HG03521 (cell line): ENCODE measurements around the gene SMPD4.
"Not testable (repeated sequence)": the region's sequence is repeated elsewhere in the genome, so short reads cannot be mapped to it uniquely, and the experiment has no call there.

Experiments used
- ATAC-seq: cut with Tn5 transposase; IDR thresholded peaks from one replicate; pipeline ENCODE4 v1.9.1; 2021; ENCODE audit warnings: mild to moderate bottlenecking, moderate library complexity; ENCODE audit not compliant: unreplicated experiment

The SMPD4 gene, protein sequence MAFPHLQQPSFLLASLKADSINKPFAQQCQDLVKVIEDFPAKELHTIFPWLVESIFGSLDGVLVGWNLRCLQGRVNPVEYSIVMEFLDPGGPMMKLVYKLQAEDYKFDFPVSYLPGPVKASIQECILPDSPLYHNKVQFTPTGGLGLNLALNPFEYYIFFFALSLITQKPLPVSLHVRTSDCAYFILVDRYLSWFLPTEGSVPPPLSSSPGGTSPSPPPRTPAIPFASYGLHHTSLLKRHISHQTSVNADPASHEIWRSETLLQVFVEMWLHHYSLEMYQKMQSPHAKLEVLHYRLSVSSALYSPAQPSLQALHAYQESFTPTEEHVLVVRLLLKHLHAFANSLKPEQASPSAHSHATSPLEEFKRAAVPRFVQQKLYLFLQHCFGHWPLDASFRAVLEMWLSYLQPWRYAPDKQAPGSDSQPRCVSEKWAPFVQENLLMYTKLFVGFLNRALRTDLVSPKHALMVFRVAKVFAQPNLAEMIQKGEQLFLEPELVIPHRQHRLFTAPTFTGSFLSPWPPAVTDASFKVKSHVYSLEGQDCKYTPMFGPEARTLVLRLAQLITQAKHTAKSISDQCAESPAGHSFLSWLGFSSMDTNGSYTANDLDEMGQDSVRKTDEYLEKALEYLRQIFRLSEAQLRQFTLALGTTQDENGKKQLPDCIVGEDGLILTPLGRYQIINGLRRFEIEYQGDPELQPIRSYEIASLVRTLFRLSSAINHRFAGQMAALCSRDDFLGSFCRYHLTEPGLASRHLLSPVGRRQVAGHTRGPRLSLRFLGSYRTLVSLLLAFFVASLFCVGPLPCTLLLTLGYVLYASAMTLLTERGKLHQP

DNA sequence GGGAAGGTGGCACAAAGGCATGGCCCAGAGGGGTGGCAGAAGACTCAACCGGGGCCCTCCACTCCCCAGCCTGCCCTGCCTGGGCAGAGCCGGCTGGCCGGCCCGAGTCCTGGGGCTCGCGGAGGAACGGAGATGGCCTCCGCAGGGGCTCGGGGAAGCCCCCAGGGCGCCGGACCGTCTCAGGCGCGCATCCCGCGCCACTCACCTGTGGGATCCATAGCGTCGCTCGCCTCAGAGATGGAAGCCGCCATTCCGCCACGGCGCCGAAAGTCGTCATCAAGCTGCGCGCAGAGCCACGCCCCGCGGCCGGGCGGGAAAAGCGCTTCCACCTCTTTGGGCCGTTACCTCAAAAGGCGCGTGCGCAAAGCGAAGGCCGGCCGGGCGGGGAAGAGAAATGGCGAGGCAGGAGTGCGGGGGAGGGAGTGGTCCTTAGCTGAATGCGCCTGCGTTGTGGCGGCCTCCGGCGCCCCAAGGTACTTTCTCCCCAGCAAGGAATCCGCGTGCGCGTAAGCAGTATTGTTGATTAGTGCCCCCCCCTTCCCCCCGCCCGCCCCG, at the start of gene SMPD4:
SMPD4 (minus strand) TSS at position 278 of the 555 bp plus-strand sequence. CDS start 5,010 bp downstream, outside the sequence.
- peak; percentile 51 for ATAC-seq

DNA sequence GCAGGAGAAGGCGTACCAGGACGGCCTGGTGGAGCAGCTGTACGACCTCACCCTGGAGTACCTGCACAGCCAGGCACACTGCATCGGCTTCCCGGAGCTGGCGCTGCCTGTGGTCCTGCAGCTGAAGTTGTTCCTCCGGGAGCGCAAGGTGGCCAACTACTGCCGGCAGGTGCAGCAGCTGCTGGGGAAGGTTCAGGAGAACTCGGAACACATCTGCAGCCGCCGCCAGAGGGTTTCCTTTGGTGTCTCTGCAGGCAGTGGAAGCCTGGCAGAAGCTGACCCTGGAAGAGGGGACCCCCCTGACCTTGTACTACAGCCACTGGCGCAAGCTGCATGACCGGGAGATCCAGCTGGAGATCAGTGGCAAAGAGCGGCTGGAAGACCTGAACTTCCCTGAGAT, 49.5 kb upstream of the SMPD4 start:
- not testable (repeated sequence) for ATAC-seq

DNA sequence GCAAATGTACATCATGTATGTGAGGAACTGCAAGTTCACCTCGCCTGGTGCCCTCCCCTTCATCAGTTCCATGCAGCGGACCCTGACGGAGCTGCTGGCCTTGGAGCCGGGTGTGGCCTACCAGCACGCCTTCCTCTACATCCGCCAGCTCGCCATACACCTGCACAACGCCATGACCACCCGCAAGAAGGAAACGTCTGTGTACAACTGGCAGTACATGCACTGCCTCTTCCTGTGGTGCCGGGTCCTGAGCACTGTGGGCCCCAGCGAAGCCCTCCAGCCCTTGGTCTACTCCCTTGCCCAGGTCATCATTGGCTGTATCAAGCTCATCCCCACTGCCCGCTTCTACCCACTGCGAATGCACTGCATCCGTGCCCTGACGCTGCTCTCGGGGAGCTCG, 49.0 kb upstream of the SMPD4 start:
- ATAC-seq: not testable (repeated sequence)

DNA sequence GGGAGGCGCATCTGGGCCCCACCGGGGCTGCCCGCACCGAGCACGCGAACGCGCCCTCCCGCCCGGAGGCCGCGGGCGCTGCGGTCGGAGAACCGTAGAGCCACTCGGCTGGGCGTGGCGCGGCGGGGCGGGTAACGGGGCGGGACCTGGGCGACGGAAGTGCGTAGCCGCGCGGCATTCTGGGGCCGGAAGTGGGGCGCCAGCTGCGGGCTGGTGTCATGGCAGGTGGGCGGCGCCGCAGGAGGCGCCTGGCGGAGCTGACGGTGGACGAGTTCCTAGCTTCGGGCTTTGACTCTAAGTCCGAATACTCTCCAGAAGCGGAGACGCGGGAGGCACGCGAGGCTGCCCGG, 47.7 kb upstream of the SMPD4 start:
- not testable (repeated sequence) for ATAC-seq

DNA sequence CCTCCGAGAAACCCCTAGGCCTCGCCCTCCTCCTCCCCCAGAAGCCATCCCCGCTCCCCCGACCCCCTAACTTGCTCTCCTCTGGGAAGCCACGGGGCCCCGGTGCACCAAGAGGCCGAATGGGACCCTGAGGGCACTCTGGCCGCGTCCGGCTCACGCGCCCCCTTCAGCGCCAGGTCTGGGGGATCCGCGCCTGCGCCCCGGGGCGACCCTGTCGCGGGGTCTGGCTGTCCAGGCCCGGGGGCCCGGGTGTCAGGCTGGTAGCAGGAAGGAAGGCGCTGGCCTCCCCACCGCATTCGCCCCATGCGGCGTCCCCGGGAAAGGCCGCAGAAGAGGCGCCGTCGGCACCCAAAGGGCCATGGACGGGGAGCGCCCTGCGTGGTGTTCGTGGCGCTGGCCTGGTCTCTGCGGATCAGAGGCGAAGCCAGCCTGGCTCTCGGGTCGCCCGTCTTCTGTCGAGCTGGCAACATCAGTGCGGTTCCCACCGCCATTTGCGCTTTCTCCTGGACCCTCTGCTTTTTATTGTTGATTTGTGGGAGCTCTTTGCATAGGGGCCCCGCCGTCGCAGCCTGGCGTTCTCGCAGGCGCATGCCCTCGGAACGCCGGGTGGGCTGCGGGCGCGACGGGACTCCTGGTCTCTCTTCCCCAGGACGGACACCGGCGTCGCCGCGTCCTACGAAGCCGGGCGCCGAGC, 47.2 kb upstream of the SMPD4 start:
- not testable (repeated sequence) for ATAC-seq

DNA sequence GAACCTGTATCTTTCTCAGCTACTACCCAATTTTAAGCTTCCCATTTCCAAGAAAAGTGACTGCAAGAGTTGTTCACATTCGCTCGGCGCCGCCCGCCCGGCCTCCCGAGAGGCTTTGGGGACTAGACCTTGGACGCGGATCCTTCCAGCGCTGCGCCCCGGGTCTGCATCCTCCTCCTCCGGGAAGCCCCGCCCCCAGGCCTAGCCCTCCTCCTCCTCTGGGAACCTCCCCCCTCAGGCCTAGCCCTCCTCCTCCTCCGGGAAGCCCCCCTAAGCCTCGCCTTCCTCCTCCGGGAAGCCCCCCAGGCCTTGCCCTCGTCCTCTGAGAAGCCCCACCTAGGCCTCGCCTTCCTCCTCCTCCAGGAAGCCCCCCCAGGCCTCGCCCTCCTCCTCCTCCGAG, 46.6 kb upstream of the SMPD4 start:
- ATAC-seq: not testable (repeated sequence)

DNA sequence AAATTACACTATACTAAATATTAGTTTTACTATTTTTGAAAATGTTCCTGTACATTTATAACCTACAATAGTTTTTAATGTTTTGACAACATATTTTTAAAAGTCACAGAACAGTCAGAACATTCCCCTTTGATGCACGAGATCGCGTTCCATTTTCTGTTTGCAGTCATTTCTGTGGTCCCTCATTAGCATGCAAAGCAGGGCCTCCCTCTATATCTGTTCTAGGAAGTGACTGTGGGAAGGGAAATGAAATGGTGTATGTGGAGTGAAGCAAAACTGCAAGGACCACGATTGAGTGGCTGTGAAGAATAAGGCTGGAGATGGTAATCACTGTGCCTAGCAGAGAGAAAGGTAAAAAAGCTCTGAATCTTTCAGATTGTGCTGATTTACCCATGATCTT, 41.1 kb upstream of the SMPD4 start:
- ATAC-seq: not testable (repeated sequence)

DNA sequence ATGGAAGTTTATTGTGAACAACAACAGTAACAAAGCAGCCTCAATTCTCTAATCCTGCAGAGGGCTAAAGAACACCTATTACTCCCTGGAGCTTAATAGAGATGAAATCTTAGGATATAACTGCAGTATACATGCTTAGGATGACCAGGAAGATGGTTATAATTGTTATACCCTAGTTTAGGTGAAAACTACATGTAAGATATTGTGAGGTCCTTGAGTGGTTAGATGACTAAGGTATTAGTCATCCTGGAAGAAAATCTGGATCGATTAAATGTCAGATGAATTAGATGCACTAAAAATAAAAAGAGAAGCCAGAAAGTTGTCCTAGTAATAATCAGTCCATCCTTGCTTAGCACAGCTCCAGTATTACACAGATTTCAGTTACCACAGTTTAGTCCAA, 39.1 kb upstream of the SMPD4 start:
- not testable (repeated sequence) for ATAC-seq

DNA sequence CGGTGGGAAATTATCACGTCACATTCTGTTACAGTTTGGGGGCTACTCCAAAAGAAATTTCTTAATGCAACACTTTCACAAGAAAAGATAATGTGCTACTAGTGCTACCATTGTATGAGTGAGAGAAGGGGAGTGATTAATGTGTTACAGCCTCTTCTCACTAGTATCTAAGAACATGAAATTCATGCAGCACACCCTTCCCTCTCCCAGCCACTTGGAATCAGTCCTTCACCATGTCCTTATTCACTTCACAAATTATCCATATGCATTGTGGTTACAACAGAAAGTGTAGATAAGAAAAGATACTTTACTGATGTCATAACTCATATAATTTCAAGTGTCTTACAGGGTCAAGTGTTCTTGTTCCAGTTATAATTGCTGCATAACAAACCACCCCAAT, 37.7 kb upstream of the SMPD4 start:
- ATAC-seq: not testable (repeated sequence)

DNA sequence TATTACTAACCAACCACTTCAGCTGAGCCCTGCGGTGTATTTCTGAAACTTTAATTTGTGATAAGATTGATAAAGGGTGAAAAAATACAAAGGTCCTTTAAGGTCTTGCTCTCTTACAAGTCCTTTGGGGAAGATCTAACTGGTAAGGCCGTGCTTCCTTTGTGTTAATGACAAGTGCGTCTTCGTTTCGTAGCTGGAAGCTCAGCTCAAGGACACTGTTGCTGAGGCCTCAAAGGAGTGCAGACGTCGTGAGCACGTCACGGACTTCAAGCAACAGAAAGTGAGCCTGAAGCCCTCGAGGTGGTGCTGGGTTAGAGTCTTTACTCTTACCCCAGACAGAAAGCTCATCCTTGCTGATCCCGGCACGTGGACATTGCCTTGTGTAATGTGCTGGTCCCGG, 25.6 kb upstream of the SMPD4 start:
- not testable (repeated sequence) for ATAC-seq

DNA sequence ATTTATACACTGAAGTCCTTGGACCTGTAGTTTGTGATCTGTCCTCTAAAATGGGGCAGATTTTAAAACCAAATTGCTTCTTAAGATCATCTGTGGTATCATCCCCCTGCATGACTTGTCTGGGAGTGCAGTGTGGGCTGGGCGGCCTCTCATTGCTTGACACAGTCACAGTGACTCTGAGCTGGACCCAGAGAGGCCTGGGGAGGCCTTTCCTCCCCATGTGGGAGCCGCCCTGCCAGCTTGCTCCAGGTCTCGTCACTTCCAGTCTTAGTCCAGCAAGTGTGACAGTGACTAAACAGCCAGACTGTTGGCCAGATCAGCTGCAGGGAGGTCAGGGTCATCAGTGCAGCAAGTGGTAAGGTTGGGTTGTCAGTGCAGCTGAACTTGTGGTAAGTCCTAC, 21.7 kb upstream of the SMPD4 start:
- not testable (repeated sequence) for ATAC-seq

DNA sequence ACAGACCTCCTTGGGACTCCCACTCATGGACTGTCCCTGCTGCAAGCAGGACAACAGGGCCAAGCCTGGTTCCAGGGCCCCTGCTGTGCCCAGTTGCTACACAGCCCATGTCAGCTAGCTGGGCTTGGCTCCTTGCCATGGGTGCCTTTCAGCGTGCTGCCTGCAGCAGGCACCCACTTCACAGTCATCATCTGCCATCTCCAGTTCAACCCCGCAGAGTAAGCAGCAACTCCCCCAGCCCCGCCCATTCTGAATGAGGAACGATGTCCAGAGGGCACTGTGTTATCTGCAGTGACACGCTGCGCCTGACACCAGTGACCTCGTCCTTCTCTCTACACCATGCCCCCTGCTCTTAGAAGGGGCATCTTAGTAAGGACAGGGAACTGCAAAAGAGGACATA, 21.1 kb upstream of the SMPD4 start:
- not testable (repeated sequence) for ATAC-seq

DNA sequence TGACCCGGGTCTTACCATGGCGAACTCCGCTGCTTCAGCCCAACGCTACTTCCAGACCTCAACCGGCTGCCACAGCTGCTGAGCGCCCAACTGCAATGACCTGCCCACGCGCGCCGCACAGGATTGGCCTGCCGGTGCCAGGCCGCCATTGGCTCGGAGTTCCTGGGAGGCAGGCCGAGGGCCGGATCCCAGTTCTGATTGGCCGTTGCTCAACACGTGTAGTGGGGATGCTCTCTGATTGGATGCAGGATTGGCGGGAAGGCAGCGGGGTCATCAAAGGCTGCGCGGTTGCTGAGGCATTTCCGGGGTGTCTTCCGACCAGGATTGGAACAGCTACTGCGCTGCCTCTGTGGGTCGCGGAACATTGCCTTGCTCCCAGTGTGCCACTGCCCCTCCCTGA, 16.9 kb upstream of the SMPD4 start, which contains the start of gene TUBA3E:
TUBA3E (minus strand) TSS at position 97 of the 400 bp plus-strand sequence; CDS start at position 18, 79 bp downstream.
- no peak for ATAC-seq

DNA sequence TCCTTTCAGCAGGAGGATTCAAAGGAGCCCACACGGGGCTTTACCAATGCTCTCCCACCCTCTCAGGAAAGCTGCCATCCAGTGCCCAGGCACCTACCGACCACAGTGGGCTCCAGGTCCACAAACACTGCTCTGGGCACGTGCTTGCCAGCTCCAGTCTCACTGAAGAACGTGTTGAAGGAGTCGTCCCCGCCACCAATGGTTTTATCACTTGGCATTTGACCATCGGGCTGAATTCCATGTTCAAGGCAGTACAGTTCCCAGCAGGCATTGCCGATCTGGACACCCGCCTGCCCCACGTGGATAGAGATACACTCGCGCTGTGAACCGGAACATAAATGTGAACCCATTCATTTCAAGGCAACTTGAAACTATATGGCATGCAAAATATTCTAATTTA, 14.7 kb upstream of the SMPD4 start:
- ATAC-seq: not testable (repeated sequence)

DNA sequence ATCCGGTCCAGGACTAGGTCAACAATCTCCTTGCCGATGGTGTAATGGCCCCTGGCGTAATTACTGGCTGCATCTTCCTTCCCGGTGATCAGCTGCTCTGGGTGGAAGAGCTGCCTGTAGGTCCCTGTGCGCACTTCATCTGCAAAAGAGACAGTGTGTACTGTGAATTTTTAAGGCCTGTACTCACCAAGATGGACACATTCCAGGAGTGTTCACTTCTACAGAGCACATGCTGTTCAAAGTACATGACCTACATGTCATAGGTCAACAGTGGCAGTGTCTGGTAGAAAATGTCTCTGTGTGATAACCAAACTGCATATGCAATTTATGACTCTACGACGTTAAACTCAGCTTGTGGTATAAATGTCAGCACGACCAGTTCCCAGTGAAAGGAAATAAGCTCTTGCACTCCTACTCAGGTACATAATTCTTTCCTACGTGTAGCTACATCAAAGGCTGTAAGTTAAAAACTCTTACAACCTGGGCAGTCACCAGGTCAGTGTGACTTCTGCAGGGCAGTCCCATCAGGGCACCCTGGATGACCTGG, 13.8 kb upstream of the SMPD4 start:
- not testable (repeated sequence) for ATAC-seq

DNA sequence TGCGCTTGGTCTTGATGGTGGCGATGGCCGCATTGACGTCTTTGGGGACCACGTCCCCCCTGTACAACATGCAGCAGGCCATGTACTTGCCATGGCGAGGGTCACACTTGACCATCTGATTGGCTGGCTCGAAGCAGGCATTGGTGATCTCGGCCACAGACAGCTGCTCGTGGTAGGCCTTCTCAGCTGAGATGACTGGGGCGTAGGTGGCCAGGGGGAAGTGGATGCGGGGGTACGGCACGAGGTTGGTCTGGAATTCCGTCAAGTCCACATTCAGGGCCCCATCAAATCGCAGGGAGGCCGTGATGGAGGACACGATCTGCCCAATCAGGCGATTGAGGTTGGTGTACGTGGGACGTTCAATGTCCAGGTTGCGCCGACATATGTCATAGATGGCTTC, 12.4 kb upstream of the SMPD4 start:
- not testable (repeated sequence) for ATAC-seq

DNA sequence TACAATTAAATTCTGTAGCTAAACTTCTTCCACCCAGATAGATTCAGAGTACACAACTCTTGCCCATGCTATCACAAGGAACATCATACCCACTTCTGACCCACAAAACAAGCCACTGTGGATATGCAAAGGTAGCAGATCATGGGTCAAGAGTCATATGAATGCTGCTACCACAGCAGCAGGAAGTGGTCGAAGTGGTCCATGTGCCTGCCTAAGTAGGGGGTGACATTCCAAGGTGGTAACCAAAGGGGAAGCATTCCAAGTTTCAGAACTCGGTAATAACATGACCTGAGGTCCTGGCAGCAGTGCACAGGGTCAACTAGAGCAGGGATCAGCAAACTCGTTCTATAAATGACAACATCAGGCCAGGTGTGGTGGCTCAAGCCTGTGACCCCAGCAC, 11.0 kb upstream of the SMPD4 start:
- ATAC-seq: not testable (repeated sequence)

DNA sequence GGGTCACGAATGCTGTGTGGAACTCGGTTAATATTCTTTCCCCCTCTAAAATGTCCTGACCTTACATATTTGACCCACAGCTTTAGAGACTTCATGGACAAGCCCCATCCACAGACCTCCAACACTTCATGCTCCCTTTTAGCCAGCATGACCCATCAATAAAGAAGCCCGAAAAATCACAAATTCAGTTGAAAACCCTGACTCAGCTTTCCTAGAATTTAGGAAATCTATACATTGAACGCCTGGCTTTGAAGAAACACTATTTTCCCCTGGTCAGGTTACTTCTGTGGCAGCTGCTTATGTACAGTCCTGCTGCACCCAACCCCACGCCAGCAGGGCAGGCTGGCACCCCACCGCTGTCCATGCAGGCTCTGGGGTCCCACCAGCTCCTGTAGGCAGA, 9.9 kb upstream of the SMPD4 start:
- not testable (repeated sequence) for ATAC-seq

DNA sequence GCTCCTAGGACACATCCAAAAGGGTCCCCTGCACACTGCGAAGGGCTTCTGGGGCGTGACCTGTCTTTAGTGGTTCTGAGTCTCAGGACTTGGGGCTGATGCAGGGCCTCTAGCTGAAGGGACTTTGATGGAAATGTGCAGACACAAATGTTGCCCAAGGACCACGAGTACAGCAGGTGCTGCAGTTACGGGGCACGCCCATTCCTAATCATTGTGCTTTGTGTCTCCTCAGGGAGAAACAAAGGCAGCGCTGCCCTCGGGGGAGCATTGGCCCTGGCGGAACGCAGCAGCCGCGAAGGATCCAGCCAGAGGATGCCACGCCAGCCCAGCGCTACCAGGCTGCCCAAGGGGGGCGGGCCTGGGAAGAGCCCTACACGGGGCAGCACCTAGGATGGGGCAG, 8.8 kb upstream of the SMPD4 start:
- ATAC-seq: no peak

DNA sequence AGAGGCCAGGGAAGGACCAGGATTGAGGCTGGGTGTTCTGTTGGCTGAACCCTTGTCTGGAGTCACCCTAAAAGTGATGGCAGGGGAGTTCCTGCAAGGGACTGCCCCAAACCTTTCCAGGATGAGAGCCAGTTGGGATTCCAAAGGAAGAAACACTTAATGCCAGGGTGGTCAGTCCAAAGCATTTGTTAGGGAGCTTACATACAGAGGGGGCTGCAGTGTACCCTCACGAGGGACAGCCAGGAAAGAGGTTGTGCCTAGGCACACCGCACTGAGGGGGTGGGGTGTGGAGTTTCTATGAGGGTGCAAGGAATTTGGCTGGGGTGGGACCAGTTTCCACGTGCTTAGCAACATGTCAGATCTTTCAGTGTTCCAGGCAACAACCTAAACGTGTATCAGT, 7.6 kb upstream of the SMPD4 start:
- ATAC-seq: not testable (repeated sequence)
